HG03439 (cell line): ENCODE data around the gene PHACTR4.
"Not testable (repeated sequence)": the region's sequence is repeated elsewhere in the genome, so short reads cannot be mapped to it uniquely, and the experiment has no call there.

ENCODE experiments used
- ATAC-seq: cut with Tn5 transposase; IDR thresholded peaks from one replicate; pipeline ENCODE4 v1.9.1; 2021; ENCODE audit warnings: mild to moderate bottlenecking, moderate library complexity; ENCODE audit not compliant: unreplicated experiment

The PHACTR4 gene

GRCh38 chr1:28519946-28520725 is 150.6 kb downstream of the PHACTR4 start:
- ATAC-seq, result no peak

- ATAC-seq, result not testable (repeated sequence)
Observed at GRCh38 chr1:28520796-28521195, 151.3 kb downstream of the PHACTR4 start.

- no peak for ATAC-seq
Observed at GRCh38 chr1:28521502-28522164, 152.1 kb downstream of the PHACTR4 start.

GRCh38 chr1:28522537-28522936 is 153.0 kb downstream of the PHACTR4 start:
- not testable (repeated sequence) for ATAC-seq

DNA sequence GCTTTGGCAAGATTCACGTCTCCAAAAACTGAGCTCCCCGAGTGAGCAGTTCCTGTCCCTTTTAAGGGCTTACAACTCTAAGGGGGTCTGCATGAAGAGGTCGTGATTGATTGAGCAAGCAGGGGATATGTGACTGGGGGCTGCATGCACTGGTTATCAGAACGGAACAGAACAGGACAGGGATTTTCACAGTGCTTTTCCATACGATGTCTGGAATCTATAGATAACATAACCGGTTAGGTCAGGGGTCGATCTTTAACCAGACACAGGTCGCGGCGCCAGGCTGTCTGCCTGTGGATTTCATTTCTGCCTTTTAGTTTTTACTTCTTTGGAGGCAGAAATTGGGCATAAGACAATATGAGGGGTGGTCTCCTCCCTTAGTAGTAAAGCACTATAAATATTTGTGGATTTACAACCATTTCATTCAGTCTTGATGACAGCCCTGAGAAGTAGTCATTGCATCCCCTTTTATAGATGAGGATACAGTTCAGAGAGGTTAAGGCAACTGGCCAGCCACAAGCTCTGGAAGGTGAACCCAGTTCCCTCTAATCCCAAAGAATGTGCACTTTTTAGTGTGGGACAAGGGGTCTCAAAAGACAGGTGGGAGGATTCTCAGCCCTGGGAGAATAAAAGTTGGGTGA is 155.6 kb downstream of the PHACTR4 start:
- not testable (repeated sequence) for ATAC-seq

GRCh38 chr1:28526886-28527285 is 157.3 kb downstream of the PHACTR4 start:
- ATAC-seq, result no peak

DNA sequence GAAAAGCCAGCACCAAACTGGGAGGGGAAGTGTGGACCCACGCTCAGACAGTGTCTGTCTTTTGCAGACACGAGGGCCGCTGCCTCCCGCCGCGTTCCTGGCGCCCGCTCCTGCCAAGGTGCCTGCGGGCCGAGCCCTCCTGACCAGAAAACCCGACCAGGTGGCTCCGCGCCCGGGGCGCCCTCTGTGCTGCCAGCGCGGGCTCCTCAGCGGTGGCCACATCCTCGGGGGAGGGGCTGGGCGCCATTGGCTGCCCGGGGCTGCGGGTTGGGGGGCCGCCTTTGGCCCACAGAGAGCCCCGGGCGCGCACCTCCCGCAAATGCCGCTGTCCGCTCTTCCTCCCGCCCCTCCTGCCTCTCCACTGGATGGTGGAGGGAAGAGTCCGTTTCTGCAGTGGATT is 160.9 kb downstream of the PHACTR4 start:
- no peak for ATAC-seq

DNA sequence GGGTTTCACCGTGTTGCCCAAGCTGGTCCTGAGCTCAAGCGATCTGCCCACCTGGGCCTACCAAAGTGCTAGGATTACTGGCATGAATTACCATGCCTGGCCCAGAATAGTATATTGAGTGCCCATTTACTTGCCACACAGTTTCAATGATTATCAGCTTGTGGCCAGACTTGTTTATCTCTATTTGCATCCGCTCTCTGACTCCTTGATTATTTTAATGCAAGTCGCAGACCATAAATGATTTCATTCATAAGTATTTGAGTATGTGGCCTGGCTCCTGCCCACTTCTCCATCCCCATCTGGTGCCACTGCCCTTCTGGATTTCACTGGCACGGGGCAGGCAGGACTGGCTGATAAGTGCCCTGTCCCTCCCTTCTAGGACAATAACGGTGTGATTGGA is 165.1 kb downstream of the PHACTR4 start:
- ATAC-seq, result no peak

DNA sequence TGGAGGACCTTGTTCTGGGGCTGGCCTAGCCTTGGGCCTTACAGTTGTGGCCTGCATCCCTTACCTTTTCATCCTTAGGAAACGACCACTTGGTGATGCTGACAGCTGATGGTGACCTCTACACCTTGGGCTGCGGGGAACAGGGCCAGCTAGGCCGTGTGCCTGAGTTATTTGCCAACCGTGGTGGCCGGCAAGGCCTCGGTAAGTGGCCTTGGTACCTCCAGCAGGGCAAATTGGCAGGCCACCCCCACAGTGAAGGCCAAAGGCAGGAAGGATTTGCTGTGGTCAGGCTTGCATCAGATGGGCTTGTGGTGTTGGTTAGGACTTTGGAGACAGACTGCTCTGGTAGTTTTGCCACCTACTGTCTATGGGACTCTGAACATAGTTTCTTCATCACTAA is 165.6 kb downstream of the PHACTR4 start:
- no peak for ATAC-seq

- ATAC-seq, result no peak
Observed at GRCh38 chr1:28537457-28538199, 168.1 kb downstream of the PHACTR4 start.

DNA sequence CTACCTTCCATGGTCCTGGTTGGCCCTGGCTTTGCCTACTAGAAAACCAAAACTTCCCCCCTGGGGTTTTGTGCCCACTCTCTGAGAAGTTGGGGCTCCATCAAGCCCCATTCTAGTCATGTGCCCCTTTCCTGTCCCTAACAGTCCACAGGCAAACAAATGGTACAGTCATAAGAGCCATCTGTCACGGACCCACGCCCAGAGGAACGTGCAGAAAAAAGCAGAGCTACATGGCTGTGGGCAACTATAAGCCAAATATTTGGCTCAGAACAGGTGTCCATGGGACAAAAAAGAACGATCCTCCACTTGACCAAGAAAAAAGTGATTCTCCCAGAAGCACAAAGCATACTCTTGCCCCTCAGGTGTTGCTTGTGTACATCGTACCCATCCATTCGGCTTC is 168.7 kb downstream of the PHACTR4 start:
- no peak for ATAC-seq

- no peak for ATAC-seq
Observed at GRCh38 chr1:28540651-28541050, 171.1 kb downstream of the PHACTR4 start.

- ATAC-seq, result not testable (repeated sequence)
Observed at GRCh38 chr1:28541414-28542015, 172.0 kb downstream of the PHACTR4 start.

DNA sequence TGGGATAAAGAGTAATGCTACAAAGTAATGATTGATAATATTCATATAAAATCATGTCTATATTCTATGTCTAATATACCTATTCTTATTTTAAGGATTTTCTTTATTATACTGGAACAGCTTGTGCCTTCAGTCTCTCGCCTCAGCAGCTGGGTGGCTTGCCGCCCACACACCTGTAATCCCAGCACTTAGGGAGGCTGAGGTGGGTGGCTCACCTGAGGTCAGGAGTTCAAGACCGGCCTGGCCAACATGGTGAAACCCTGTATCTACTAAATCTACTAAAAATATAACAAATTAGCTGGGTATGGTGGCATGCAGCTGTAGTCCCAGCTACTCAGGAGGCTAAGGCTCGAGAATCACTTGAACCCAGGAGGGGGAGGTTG is 175.7 kb downstream of the PHACTR4 start:
- ATAC-seq, result no peak

DNA sequence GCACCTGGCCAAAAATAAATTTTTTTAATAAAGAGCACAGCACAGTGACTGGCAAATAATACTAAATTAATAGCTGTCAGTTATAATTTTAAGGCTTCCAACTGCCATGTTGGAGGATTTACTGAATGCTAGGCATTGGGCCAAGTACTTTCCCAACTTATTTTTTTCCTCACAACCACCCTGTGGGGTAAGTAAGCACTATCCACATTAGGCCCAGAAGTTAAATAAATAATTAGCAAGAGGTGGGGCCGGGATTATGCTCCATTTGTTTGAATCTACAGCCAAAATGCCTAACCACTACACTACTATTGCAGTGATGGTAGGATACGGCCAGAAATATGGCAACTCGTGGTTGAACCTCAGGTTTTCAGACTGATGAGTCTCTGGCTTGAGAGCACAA is 178.8 kb downstream of the PHACTR4 start:
- ATAC-seq, result no peak
